RKO (cell line): ENCODE results near the gene C1RL.

Experiments used
- DNase-seq: peaks from one replicate; pipeline ENCODE4 v3.0.0-alpha.2; 2016; ENCODE audit warnings: low spot score

The C1RL gene

DNA sequence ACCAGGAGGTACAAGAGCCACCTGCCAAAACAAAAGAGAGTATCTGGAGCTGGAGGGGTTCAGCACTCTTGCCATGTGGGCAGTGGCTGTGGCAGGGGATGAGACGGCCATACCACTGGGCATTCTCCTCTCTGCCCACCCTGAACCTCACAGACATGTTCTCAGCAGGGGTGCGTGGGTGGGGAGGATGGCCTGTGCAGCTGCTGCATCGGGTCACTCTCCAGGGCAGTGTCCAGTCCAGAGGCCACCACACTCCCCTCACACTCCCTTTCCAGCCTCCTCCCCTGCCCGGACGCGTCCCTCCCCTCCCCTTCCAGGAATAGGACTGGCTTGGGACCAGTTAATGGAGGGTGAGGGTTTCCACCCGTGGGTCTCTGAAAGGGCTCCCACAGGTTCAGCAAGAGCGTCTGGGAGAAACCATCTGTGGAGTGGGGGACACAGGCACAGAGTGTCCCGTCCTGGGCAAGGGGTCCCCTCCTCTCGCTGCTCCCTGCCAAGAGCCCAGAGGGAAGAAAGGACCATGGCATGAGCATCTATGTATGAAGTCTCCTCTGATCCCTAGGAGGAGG lies 17.3 kb downstream of the C1RL start:
- DNase-seq, result no peak

DNA sequence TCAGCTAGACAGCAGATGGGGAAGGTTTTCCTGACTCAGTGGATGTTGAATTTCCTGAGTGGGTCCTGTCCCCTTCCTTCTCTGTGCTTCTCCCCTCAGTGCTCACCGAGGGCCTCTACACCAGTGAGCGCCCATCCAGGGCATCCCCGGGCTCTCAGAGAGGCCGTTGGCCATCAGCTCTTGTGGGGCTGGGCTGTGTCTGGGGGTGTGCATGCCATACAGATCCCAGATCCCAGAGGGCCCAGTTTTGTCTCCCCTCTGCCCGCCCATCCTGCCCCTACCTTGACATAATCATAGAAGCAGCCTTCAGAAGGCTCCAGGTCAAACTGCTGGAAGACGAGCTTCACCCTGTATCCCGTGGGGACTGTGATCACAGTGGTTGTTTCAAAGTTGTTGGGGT lies 17.8 kb downstream of the C1RL start:
- DNase-seq, result no peak

DNA sequence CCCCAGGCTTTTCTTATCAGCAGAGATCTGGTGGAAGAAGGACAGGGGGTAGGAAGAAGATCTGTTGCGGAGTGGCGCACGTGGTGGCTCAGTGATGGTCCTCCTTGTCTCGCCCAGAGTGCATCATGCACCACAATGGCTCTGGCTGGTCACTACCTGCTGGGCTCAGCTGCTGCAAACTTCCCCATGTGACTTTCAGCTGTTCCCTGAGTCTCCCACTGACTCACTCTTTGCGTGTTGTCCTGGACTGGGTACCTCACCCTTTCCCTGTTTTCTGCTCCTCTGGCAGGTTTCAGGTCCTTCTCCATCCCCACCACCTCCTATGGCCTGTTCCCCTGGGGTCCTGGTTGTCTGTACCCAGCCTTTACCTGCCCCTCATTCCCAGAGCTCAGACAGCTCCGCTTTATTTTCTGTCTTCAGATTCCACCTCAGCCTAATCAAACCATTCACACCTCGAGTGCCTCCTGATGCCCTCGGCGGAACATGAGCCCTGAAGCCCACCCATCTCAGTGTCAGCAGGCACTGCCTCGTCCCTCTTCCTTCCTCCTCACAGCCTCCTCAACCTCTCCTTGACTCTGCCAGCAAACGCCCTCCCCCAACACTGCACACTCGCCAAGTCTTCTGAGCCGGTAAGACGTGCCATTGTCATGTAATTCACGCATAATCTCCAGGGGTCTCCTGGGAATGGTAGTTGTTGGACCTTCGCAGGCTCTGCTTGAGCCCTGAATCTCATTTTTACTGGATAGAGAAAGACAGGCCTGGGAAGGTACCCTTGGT lies 18.6 kb downstream of the C1RL start:
- no peak for DNase-seq

DNA sequence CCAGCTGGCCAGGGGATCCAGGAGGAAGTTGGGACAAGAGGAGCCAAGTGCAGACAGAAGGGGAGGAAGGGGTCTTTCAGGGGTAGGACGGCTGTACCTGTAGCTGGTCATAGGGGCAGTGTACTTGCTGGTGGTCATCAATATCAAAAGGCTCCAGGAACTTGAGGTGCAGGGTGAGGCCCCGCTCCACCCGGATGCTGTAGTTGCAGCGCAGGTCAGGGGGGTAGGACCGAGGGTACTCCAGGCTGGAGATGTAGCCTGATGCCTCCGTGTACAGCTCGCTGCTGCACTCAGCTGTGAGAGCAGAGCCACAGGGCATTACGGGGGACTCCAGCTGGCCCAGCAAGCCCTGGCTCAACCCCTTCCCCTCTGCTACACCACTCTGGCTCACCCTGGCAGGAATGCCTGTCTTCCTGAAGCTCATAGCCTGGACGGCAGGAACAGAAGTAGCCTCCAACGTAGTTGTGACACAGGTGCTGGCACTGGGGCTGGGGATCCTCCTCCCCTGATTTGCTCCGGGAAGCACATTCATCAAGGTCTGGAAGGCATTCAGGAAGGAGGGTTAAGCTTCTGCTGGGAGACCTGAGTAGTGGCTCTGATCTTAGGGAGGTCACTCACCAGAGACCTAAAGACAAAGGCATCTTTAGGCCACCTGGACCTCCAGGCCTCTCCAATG lies 19.7 kb downstream of the C1RL start:
- DNase-seq, result no peak

DNA sequence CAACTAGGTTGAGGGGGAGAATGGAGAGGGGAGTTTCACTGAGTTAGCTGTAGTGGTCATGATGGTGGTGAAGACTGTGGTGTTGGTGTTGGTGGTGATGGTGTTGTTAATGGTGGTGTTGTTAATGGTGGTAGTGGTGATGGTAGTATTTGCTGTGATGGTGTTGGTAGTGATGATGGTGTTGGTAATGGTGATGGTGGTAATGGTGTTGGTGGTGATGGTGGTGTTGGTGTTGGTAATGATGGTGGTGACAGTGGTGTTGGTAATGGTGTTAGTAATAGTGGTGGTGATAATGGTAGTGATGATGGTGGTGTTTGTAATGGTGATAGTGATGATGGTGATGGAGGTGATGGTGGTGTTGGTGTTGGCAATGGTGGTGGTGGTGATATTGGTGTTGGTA lies 25.9 kb downstream of the C1RL start:
- no peak for DNase-seq

DNA sequence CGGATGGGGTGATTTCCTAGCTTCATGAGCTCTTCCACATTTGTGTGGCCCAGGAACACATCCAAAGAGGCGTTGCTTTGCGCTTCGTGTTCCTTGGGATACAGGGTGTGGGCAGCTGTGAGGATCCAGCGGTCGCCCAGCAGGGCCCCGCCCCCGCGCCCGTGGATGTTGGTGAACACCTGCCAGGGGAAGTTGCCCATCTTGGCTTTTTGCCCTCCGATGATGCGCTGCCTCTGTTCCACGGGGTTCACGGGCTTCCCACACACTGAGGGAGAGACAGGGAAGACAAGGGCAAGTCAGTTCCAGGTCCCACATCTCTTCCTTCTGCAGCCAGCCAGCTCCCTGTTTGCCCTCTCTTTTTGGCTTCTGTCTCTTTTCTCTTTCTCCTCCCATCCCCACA lies 28.0 kb downstream of the C1RL start:
- DNase-seq, result no peak

GRCh38 chr12:7079826-7080125 lies 29.2 kb downstream of the C1RL start:
- no peak for DNase-seq

- DNase-seq, result no peak
Measured at GRCh38 chr12:7078163-7078562, 30.9 kb downstream of the C1RL start.

DNA sequence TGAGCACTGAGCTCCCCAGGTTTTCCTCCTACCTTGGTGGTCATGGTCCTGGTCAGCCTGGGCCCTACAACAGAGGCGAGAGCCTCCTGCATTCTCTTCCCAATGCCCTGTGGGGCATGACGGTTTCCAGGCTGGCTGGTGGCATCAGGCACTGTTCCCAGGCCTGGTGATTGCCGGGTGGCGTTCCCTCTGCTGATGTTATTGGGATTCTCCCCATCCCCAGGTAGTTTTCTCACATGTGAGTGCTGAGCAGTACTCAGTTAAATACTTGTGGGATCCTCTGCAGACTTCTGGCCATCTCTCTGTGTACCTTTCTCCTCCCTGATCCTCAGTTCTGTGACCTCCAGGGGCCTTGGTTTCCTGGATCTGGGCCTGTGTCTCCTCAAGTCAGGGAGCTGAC lies 32.5 kb downstream of the C1RL start:
- no peak for DNase-seq

- DNase-seq, result no peak
Measured at GRCh38 chr12:7075939-7076338, 33.1 kb downstream of the C1RL start.

- DNase-seq, result no peak
Measured at GRCh38 chr12:7075518-7075917, 33.5 kb downstream of the C1RL start.

GRCh38 chr12:7073946-7074345 lies 35.1 kb downstream of the C1RL start:
- no peak for DNase-seq

GRCh38 chr12:7072554-7072953 lies 36.5 kb downstream of the C1RL start:
- no peak for DNase-seq

DNA sequence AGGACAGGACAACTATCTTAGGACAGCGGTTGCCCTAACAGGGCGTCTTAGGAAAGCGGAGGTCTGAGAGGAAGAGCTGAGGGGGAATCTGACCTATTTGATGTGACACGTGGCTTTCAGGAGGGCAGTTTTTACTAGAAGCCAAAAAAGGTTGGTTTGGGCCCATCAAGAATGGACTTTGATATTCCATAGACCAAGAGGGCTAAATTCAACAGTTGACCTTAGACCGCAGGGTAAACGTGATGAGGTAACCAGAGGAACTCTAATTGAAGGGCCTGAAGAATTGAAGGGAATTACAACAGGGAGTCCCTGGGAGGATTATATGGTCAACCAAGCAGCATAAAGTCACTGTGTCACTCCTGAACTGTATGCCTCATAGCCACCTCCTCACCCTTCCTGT lies 37.0 kb downstream of the C1RL start:
- no peak for DNase-seq

DNA sequence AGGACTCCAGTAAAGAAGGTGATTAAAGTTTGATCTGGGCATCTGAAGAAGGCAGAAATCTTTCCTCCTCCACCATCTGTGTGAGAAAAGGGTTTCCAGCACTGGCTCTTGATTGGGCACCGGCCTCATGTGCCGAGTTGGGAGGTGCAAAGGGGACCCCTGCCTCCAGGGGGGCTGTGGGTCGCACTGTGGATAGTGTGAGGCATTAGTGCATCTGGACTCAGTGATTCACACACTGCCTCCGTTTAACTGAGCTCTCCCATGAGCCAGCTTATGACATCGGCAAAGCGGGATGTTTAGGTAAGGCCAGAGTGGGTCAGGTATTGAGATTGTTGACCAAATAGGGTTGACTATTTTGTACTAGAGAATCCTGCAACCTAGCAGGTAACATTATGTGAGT lies 39.6 kb downstream of the C1RL start:
- no peak for DNase-seq

GRCh38 chr12:7068994-7069346 lies 40.0 kb downstream of the C1RL start:
- no peak for DNase-seq

DNA sequence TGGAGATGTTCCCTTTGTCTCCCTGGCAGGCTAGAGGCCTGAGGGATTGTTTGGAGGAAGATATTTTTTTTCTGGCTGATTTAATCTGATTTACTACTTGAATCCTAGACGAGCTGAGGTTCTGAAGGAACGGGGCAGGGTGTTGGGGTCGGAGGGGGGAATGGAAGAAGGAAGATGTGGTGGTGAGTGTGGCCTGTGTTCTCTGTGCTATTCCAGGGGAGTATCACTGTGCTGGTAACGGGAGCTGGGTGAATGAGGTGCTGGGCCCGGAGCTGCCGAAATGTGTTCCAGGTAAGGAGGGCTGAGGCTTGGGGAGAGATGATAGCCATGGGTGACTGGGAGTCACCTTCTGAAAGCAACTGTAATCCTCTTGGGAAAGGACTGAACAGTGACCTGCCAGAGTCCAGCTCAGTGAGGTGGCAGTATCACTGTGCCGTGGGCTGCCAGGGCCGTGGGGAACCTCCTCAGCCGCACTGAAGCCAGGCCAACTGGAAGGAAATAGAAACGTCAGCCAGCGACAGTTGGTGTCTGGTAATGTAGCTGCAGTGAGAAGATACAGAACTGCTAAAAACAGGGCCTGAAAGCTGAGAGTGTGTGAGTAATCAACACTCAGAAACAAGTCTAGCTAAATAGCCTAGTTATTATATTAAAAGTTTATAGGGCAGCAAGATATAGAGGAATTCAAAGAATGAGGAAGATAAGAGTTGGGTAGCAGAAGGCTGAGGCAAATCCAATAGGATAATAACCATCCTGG lies 40.6 kb downstream of the C1RL start:
- DNase-seq, result no peak

GRCh38 chr12:7067096-7067495 lies 41.9 kb downstream of the C1RL start:
- DNase-seq, result no peak

DNA sequence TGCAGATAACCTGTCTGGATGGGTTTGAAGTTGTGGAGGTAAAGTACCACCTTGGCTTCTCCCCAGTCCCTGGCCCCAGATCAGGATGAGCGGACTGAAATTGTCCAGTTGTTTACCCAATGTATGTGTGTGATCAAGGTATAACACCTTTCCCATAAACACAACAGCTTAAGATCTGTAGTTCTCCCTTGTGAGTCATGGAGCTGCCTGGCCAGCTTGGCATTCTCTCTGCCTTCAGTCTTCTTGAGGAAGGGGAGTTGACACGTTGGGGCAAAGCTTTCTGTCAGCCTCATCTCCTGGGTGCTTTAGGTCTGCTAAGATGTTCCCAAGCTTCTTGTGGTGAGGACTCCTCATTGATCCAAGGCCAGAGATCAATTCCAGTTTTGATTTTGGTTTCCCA lies 42.4 kb downstream of the C1RL start:
- no peak for DNase-seq

DNA sequence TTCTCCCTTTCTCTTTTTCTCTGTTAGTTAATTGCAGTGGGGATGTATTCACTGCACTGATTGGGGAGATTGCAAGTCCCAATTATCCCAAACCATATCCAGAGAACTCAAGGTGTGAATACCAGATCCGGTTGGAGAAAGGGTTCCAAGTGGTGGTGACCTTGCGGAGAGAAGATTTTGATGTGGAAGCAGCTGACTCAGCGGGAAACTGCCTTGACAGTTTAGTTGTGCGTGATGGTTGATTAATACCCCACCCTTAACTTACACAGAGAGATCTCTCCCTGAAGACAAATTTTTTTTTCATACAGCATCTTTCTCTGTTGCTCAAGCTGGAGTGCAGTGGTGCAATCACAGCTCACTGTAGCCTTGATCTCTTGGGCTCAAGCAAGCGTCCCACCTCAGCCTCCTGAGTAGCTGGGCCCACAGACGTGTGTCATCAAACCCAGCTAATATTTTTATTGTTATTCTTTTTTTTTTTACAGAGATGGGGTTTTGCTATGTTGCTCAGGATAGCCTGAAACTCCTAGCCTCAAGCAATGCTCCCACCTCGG lies 43.9 kb downstream of the C1RL start:
- DNase-seq, result no peak

DNA sequence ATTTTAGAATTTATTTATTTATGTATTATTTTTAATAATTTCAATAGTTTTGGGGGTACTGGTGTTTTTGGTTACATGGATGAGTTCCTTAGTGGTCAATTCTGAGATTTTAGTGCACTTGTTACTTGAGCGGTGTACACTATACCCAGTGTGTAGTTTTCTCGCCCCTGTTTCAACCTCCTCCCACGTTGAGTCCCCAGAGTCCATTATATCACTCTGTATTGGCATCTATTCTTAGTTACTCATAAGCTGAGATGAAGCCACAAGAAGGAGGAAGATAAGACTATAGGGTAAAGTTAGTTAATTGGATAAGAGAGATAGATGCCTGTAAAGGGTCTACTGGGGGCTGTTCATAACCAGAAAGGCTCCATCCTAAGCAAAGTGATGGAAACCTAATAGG lies 44.5 kb downstream of the C1RL start:
- no peak for DNase-seq

DNA sequence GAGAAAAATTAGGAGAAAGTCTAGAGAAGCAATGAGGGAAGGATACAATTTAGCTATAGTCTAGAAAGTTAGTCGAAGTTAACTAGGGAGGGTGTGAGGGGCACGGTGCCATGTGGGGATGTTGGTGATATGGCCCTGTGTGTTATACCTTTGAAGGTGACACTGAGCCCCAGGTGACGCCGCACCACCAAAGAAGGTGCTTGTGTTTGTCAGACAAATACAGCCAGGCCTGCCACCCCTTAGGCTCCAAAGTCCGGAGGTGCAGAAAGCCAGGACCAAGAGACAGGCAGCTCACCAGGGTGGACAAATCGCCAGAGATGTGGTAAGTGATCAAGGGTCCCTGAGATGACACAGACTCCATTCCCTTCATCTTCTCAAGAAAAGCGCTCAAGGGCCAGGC lies 47.4 kb downstream of the C1RL start:
- no peak for DNase-seq

GRCh38 chr12:7061138-7061537 lies 47.9 kb downstream of the C1RL start:
- no peak for DNase-seq
